ENCODE results near the gene USP26. TPM values are rescaled to one million over a fixed set of nuclear protein-coding genes. Genes with fewer than 3 reads are reported as not detected.

USP26 gene
- total RNA-seq, 1 donor from 2014 or later = not detected

DNA sequence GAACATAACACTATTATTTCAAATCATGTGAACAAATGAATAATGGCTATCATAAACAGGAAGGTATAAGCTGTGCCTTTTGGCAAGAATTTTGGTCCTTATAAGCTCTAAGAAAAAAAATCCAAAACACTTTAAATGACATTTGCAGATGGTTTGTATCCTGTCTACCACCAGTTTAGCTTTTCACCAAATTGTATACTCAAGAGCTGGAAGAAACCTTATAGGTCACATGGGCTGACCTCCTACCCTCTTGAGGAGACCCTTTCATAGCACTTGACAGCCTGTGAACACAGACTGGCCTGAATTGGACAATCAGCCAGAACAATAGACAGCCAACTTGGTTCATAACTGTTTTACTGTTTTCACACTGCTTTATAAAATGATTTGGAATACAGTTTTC lies 24.3 kb downstream of the USP26 start:
- Histone ChIP-seq H3K4me2 (no peak overlapping the region), H3K4me3 (no peak overlapping the region), H3K9ac (no peak overlapping the region), H2AFZ (replicated peaks) (no peak overlapping the region), H3K9me3 (ENCODE audit: low read depth) (no peaks in the 10 kb centered on the region), H3F3A (ENCODE audit: low read depth) (no peaks in the 10 kb centered on the region), H3K27ac (no peak overlapping the region), H3K27me3 (no peaks in the 10 kb centered on the region), H4K20me1 (ENCODE audit: low read depth) (no peaks in the 10 kb centered on the region), H3K79me2 (ENCODE audit: low read depth) (no peaks in the 10 kb centered on the region), H3K4me1 (peaks cover 7% of the 10 kb centered on the region), H3K36me3 (no peaks in the 10 kb centered on the region)
- no peaks in the 10 kb centered on the region for H3K9me3 Mint-ChIP-seq
- H3K36me3 Mint-ChIP-seq = no peaks in the 10 kb centered on the region
- no peaks in the 10 kb centered on the region for H3K27me3 Mint-ChIP-seq (ENCODE audit: insufficient read depth, low read depth)
- DNase-seq (ENCODE audit: low spot score) = no peak
- TF ChIP-seq, protein P1, sequence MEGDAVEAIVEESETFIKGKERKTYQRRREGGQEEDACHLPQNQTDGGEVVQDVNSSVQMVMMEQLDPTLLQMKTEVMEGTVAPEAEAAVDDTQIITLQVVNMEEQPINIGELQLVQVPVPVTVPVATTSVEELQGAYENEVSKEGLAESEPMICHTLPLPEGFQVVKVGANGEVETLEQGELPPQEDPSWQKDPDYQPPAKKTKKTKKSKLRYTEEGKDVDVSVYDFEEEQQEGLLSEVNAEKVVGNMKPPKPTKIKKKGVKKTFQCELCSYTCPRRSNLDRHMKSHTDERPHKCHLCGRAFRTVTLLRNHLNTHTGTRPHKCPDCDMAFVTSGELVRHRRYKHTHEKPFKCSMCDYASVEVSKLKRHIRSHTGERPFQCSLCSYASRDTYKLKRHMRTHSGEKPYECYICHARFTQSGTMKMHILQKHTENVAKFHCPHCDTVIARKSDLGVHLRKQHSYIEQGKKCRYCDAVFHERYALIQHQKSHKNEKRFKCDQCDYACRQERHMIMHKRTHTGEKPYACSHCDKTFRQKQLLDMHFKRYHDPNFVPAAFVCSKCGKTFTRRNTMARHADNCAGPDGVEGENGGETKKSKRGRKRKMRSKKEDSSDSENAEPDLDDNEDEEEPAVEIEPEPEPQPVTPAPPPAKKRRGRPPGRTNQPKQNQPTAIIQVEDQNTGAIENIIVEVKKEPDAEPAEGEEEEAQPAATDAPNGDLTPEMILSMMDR (IDR thresholded peaks at IDR 0.05) = no peak
- no peak for TF ChIP-seq EZH2 (IDR thresholded peaks at IDR 0.05)
- no peak overlapping the region for H3K4me3 Mint-ChIP-seq
- H3K27ac Mint-ChIP-seq = no peak overlapping the region
- H3K4me1 Mint-ChIP-seq = peaks cover 8% of the 10 kb centered on the region

DNA sequence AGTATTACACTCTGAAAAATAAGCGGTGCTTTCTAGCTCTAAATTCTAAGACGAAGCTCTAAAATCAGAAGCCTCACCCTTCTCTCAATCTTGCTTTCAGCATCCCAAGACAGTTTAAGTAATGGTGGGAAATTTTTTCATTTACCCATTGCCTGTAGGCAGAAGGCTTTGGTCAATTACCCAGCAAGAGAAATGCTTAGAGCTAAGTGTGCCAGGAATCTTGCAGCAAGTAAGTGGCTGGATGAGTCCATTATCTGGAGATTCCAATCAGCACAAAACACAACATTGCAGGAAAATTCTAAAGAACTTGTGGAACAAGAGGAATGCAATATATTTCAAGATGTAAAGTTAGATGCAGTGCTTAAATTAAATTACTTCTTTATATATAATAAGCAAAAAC lies 28.4 kb downstream of the USP26 start:
- no peaks in the 10 kb centered on the region for H3K36me3 Mint-ChIP-seq
- Histone ChIP-seq H3K27ac (peak overlapping the region; percentile 66), H3K9me3 (ENCODE audit: low read depth) (no peaks in the 10 kb centered on the region), H3K4me3 (no peak overlapping the region), H3F3A (ENCODE audit: low read depth) (no peaks in the 10 kb centered on the region), H3K9ac (no peak overlapping the region), H3K4me2 (no peak overlapping the region), H3K36me3 (no peaks in the 10 kb centered on the region), H2AFZ (replicated peaks) (no peak overlapping the region), H3K27me3 (no peaks in the 10 kb centered on the region), H3K79me2 (ENCODE audit: low read depth) (no peaks in the 10 kb centered on the region), H3K4me1 (peaks cover 7% of the 10 kb centered on the region), H4K20me1 (ENCODE audit: low read depth) (no peaks in the 10 kb centered on the region)
- peak; percentile 17 for DNase-seq (ENCODE audit: low spot score)
- no peak overlapping the region for H3K27ac Mint-ChIP-seq
- H3K27me3 Mint-ChIP-seq (ENCODE audit: insufficient read depth, low read depth) = peaks cover 4% of the 10 kb centered on the region
- peaks cover 6% of the 10 kb centered on the region for H3K9me3 Mint-ChIP-seq
- TF ChIP-seq, protein P1 (IDR thresholded peaks at IDR 0.05) = no peak
- no peak for TF ChIP-seq EZH2phosphoT487 (IDR thresholded peaks at IDR 0.05)
- no peak for TF ChIP-seq EZH2 (IDR thresholded peaks at IDR 0.05)
- peaks cover 8% of the 10 kb centered on the region for H3K4me1 Mint-ChIP-seq
- no peak overlapping the region for H3K4me3 Mint-ChIP-seq

DNA sequence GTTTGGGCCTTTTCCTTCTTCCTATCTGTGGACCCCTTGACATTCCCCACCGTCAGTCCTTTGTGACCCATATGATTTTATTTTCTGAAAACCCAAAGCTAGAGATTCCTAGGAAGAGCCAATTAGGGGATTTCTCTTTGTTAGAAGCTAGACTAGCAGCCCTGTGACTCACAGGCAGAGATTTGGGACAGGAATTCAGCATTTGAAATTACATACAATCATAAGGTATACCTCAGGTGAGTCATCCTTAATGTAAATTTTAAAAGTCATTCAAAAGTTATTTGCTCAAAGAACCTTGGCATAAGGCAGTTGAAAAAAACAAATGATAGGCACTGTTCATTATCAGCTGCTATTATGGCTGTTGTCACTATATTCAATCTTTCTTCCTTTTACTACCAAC lies 40.6 kb downstream of the USP26 start:
- Histone ChIP-seq H3K9ac (no peak overlapping the region), H3K79me2 (ENCODE audit: low read depth) (no peaks in the 10 kb centered on the region), H3K27ac (no peak overlapping the region), H3K4me3 (no peak overlapping the region), H3F3A (ENCODE audit: low read depth) (peaks cover 18% of the 10 kb centered on the region), H3K4me1 (peaks cover 12% of the 10 kb centered on the region), H3K27me3 (no peaks in the 10 kb centered on the region), H3K36me3 (no peaks in the 10 kb centered on the region), H3K9me3 (ENCODE audit: low read depth) (peaks cover 3% of the 10 kb centered on the region), H4K20me1 (ENCODE audit: low read depth) (no peaks in the 10 kb centered on the region), H3K4me2 (no peak overlapping the region), H2AFZ (replicated peaks) (no peak overlapping the region)
- H3K9me3 Mint-ChIP-seq = peaks cover 7% of the 10 kb centered on the region
- peaks cover 2% of the 10 kb centered on the region for H3K27me3 Mint-ChIP-seq (ENCODE audit: insufficient read depth, low read depth)
- H3K27ac Mint-ChIP-seq = no peak overlapping the region
- DNase-seq (ENCODE audit: low spot score) = no peak
- H3K4me1 Mint-ChIP-seq = peaks cover 17% of the 10 kb centered on the region
- H3K4me3 Mint-ChIP-seq = no peak overlapping the region
- TF ChIP-seq, protein P1 (IDR thresholded peaks at IDR 0.05) = no peak
- no peak for TF ChIP-seq EZH2 (IDR thresholded peaks at IDR 0.05)
- no peak for TF ChIP-seq EZH2phosphoT487 (IDR thresholded peaks at IDR 0.05)
- H3K36me3 Mint-ChIP-seq = no peaks in the 10 kb centered on the region

All from neural progenitor cell (in vitro differentiated cells).